Endodermal cell (in vitro differentiated cells): Measurements from ENCODE around the gene CHMP1A. TPM values are rescaled to one million over a fixed set of nuclear protein-coding genes. Genes with fewer than 3 reads are reported as not detected.

Experiments
- DNase-seq: peaks from one replicate; pipeline ENCODE4 v3.0.0-alpha.2; 2017
- H3K27ac ChIP-seq: 2 replicates; pipeline ENCODE4 v1.5.1; 2013; ENCODE audit warnings: mild to moderate bottlenecking, low read depth, low read length, moderate library complexity
- H3K27me3 ChIP-seq: 2 replicates; pipeline ENCODE4 v1.6.1; 2013; ENCODE audit warnings: mild to moderate bottlenecking, low read length, moderate library complexity; ENCODE audit not compliant: insufficient read depth, control insufficient read depth, poor library complexity, severe bottlenecking
- H3K36me3 ChIP-seq: 2 replicates; pipeline ENCODE4 v1.7.0; 2013; ENCODE audit warnings: mild to moderate bottlenecking, low read length, moderate library complexity; ENCODE audit not compliant: control insufficient read depth, insufficient read depth
- H3K4me1 ChIP-seq: one replicate; pipeline ENCODE4 v1.7.0; 2013; ENCODE audit warnings: low read length; ENCODE audit not compliant: control insufficient read depth, insufficient read depth
- H3K4me3 ChIP-seq: 2 replicates; pipeline ENCODE4 v1.5.1; 2013; ENCODE audit warnings: mild to moderate bottlenecking, low read length, moderate library complexity
- H3K9ac ChIP-seq: 2 replicates; pipeline ENCODE4 v1.6.1; 2013; ENCODE audit warnings: mild to moderate bottlenecking, low read length, moderate library complexity; ENCODE audit not compliant: poor library complexity, severe bottlenecking; ENCODE audit errors: extremely low read depth
- H3K9me3 ChIP-seq: 2 replicates; pipeline ENCODE4 v1.6.1; 2013; ENCODE audit warnings: mild to moderate bottlenecking, low read length, moderate library complexity; ENCODE audit not compliant: control insufficient read depth
- H3K27ac Mint-ChIP-seq: 2 replicates; pipeline ENCODE4 v1.8.0; 2020; ENCODE audit warnings: mixed read lengths
- H3K27me3 Mint-ChIP-seq: 2 replicates; pipeline ENCODE4 v1.8.0; 2021; ENCODE audit warnings: mild to moderate bottlenecking, mixed read lengths; ENCODE audit not compliant: insufficient read depth
- H3K36me3 Mint-ChIP-seq: 2 replicates; pipeline ENCODE4 v1.8.0; 2020; ENCODE audit warnings: low read depth, mixed read lengths
- H3K4me1 Mint-ChIP-seq: 2 replicates; pipeline ENCODE4 v1.8.0; 2020; ENCODE audit warnings: mixed read lengths
- H3K4me3 Mint-ChIP-seq: 2 replicates; pipeline ENCODE4 v1.8.0; 2020; ENCODE audit warnings: mild to moderate bottlenecking, moderate library complexity, mixed read lengths
- H3K9me3 Mint-ChIP-seq: 2 replicates; pipeline ENCODE4 v1.8.0; 2020; ENCODE audit warnings: mild to moderate bottlenecking, mixed read lengths
- WGBS, 2 experiments: methylation state at CpG; one replicate each; pipeline versions ENCODE4 v1.1.5 to v1.1.7; 2013; ENCODE audit warnings: missing lambda C conversion rate in 2 of 2, mixed read lengths in 1 of 2; ENCODE audit not compliant: insufficient coverage in 1 of 2, insufficient read length in 1 of 2; 5-methylcytosine and 5-hydroxymethylcytosine counted together
- total RNA-seq, 2 donors: library from RNA; stranded (reverse); fragmentation: NEBNext Ultra II Directional in 1 of 2; extraction: Animal tissue kit (Norgen Biotek cat#: 25700) in 1 of 2; gene quantifications; 2 replicates in 1 of 2; 3 replicates in 1 of 2; pipeline ENCODE4 v1.2.1, GENCODE V29; 2021
- TF ChIP-seq, protein P1 (sequence below): fragments of 200-600 bp; sonication (generic); conservative IDR thresholded peaks from 2 replicates; pipeline ENCODE4 v1.5.0; 2021; ENCODE audit warnings: antibody characterized with exemption, mild to moderate bottlenecking

The CHMP1A gene
- total RNA-seq, 2 donors from 2014 or later: 104 to 106 TPM

- Histone ChIP-seq H3K27me3 (no peaks in the 10 kb centered on the region), H3K9ac (no peak overlapping the region), H3K9me3 (no peaks in the 10 kb centered on the region), H3K36me3 (peaks cover 30% of the 10 kb centered on the region), H3K27ac (no peak overlapping the region), H3K4me3 (no peak overlapping the region), H3K4me1 (no peaks in the 10 kb centered on the region)
- Mint-ChIP-seq H3K4me1 (peaks cover 5% of the 10 kb centered on the region), H3K27me3 (no peaks in the 10 kb centered on the region), H3K9me3 (no peaks in the 10 kb centered on the region), H3K36me3 (peaks cover 41% of the 10 kb centered on the region), H3K27ac (no peak overlapping the region), H3K4me3 (peak overlapping the region; percentile 81)
- WGBS, 2 experiments: 95 to 96% methylated on average over 9 to 10 of the region's 10 CpGs
- DNase-seq: no peak
- TF ChIP-seq, protein P1, sequence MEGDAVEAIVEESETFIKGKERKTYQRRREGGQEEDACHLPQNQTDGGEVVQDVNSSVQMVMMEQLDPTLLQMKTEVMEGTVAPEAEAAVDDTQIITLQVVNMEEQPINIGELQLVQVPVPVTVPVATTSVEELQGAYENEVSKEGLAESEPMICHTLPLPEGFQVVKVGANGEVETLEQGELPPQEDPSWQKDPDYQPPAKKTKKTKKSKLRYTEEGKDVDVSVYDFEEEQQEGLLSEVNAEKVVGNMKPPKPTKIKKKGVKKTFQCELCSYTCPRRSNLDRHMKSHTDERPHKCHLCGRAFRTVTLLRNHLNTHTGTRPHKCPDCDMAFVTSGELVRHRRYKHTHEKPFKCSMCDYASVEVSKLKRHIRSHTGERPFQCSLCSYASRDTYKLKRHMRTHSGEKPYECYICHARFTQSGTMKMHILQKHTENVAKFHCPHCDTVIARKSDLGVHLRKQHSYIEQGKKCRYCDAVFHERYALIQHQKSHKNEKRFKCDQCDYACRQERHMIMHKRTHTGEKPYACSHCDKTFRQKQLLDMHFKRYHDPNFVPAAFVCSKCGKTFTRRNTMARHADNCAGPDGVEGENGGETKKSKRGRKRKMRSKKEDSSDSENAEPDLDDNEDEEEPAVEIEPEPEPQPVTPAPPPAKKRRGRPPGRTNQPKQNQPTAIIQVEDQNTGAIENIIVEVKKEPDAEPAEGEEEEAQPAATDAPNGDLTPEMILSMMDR: no peak
Measured at GRCh38 chr16:89655062-89655643, 2.4 kb downstream of the CHMP1A start.

- H3K4me3 Mint-ChIP-seq: no peak overlapping the region
- Histone ChIP-seq H3K36me3 (peaks cover 27% of the 10 kb centered on the region), H3K9ac (no peak overlapping the region), H3K4me1 (no peaks in the 10 kb centered on the region), H3K4me3 (no peak overlapping the region), H3K9me3 (no peaks in the 10 kb centered on the region), H3K27me3 (no peaks in the 10 kb centered on the region), H3K27ac (no peak overlapping the region)
- 91 to 96% methylated on average over 5 to 10 of the region's 10 CpGs for WGBS, 2 experiments
- H3K27ac Mint-ChIP-seq: no peak overlapping the region
- peaks cover 43% of the 10 kb centered on the region for H3K36me3 Mint-ChIP-seq
- no peak for DNase-seq
- H3K4me1 Mint-ChIP-seq: peaks cover 5% of the 10 kb centered on the region
- H3K27me3 Mint-ChIP-seq: no peaks in the 10 kb centered on the region
- TF ChIP-seq, protein P1: no peak
- no peaks in the 10 kb centered on the region for H3K9me3 Mint-ChIP-seq
Measured at GRCh38 chr16:89653656-89654295, 3.7 kb downstream of the CHMP1A start.

DNA sequence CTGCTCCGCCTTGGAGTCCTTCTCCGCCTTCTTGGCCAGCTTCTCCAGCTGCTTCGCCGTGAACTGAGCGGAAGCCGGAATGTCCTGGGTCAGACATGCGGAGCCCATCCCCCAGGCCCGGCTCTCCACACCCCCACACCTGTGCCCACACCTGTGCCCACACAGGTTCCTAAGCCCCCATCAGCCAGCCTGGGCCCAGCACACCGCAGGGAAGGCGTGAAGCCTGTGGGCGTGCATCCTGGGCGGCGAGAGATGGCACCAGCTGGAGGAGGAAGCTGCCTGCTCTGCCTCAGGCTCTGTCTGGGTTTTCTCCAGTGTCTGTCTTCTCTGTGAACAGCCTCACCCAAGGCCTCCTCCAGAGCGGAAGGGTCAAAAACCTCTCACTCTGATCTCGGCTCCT is 5.9 kb downstream of the CHMP1A start:
- Histone ChIP-seq H3K36me3 (peaks cover 31% of the 10 kb centered on the region), H3K27me3 (no peaks in the 10 kb centered on the region), H3K9ac (no peak overlapping the region), H3K9me3 (no peaks in the 10 kb centered on the region), H3K4me3 (no peak overlapping the region), H3K27ac (no peak overlapping the region), H3K4me1 (no peaks in the 10 kb centered on the region)
- no peak overlapping the region for H3K27ac Mint-ChIP-seq
- no peaks in the 10 kb centered on the region for H3K4me1 Mint-ChIP-seq
- H3K4me3 Mint-ChIP-seq: no peak overlapping the region
- 94 to 100% methylated on average over 5 to 15 of the region's 15 CpGs for WGBS, 2 experiments
- TF ChIP-seq, protein P1: no peak
- peak; percentile 26 for DNase-seq
- no peaks in the 10 kb centered on the region for H3K9me3 Mint-ChIP-seq
- no peaks in the 10 kb centered on the region for H3K27me3 Mint-ChIP-seq
- H3K36me3 Mint-ChIP-seq: peaks cover 47% of the 10 kb centered on the region
